HG03575 (cell line): ENCODE data around the gene TRPM5.

Experiments used
- ATAC-seq: cut with Tn5 transposase; IDR thresholded peaks from one replicate; pipeline ENCODE4 v1.9.1; 2021; ENCODE audit not compliant: unreplicated experiment, insufficient number of reproducible peaks, low FRiP score; ENCODE audit errors: extremely low read depth

TRPM5 gene

GRCh38 chr11:2398664-2399355 lies 45.5 kb downstream of the TRPM5 start:
- no peak for ATAC-seq

GRCh38 chr11:2397005-2397404 lies 47.3 kb downstream of the TRPM5 start:
- ATAC-seq: no peak

DNA sequence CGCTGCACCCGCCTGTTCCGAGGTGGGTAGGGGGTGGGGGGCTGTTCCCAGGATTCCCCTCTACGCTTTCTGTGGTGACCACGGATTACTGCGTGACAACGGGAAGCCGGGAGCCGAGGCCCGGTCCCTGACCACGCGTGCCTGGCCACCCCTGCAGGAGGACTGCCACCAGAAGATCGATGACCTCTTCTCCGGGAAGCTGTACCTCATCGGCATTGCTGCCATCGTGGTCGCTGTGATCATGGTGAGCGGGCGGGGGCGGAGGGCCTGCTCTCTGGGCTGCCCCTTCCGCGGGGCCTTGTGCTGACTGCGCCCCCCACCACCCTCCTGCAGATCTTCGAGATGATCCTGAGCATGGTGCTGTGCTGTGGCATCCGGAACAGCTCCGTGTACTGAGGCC lies 47.8 kb downstream of the TRPM5 start:
- ATAC-seq: no peak

DNA sequence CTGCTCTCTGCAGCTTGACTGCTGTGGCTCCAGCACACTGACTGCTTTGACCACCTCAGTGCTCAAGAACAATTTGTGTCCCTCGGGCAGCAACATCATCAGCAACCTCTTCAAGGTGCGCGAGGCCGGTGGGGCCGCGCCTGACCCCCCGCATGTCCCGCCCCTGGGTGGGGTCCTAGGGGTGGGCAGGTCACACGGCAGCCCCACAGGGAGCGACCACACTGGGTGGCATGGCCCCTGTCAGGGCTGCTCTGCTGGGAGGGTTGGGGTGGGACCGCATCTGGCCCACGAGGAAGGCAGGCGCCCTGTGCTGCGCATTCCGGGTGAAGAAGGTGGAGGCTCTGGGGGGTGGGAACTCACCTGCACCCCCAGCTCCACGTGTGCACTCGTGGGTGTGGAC lies 48.5 kb downstream of the TRPM5 start:
- ATAC-seq: no peak

DNA sequence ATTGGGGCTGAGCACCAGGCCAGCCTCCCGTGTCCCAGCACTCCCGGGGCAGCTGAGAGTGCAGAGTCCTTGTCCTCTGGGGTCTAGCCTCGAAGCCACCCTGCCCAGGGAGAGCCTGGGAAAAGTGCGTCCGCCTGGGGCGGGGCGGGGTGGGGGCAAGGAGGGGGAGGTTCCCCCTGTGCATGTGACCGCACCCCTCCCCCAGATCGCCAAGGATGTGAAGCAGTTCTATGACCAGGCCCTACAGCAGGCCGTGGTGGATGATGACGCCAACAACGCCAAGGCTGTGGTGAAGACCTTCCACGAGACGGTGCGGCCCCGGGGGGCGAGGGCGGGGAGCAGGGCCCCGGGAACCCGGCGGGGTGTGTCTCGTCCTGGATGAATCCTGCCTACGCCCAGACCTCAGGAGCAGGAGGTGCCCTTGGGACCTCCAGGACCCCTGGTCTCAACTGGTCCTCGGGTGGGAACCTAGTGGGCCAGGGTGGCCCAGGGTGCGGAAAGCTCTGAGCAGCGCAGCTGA lies 49.0 kb downstream of the TRPM5 start:
- ATAC-seq: no peak

- no peak for ATAC-seq
Measured at GRCh38 chr11:2394818-2395105, 49.6 kb downstream of the TRPM5 start.
